Stimulated activated CD8-positive, alpha-beta memory T cell treated with anti-CD3 and anti-CD28 coated beads, Interleukin-7, amount 100 ng/mL, for 1 hour (primary cell): ENCODE results near the gene OSER1.
"Not testable (repeated sequence)": the region's sequence is repeated elsewhere in the genome, so short reads cannot be mapped to it uniquely, and the experiment has no call there.

Experiments used
- DNase-seq, 2 donors: peaks; one replicate each; pipeline ENCODE4 v3.0.0-alpha.2; 2020; ENCODE audit warnings: low read depth in 2 of 2

The OSER1 gene

GRCh38 chr20:44210406-44211176 is at the start of gene OSER1:
Gene OSER1 (minus strand): TSS chr20:44210771. CDS start chr20:44206957, 3,814 bp downstream.
- DNase-seq: peak; percentile 95 to 97

- no peak for DNase-seq
Measured at GRCh38 chr20:44258226-44258890, 47.8 kb upstream of the OSER1 start.

- DNase-seq: no peak
Measured at GRCh38 chr20:44256961-44257360, 46.4 kb upstream of the OSER1 start.

GRCh38 chr20:44255942-44256341 is 45.4 kb upstream of the OSER1 start:
- no peak for DNase-seq

- DNase-seq: no peak
Measured at GRCh38 chr20:44254073-44254472, 43.5 kb upstream of the OSER1 start.

GRCh38 chr20:44253528-44253927 is 43.0 kb upstream of the OSER1 start:
- no peak for DNase-seq

- no peak for DNase-seq
Measured at GRCh38 chr20:44251284-44251683, 40.7 kb upstream of the OSER1 start.

GRCh38 chr20:44248410-44248759 is 37.8 kb upstream of the OSER1 start:
- DNase-seq: no peak

GRCh38 chr20:44247586-44248409 is 37.2 kb upstream of the OSER1 start:
- no peak for DNase-seq

GRCh38 chr20:44247131-44247571 is 36.6 kb upstream of the OSER1 start, which contains the start of gene GDAP1L1:
Gene GDAP1L1 (plus strand): TSS chr20:44247308. CDS start chr20:44247335, 27 bp downstream.
- DNase-seq: no peak

GRCh38 chr20:44245977-44246376 is 35.4 kb upstream of the OSER1 start:
- no peak for DNase-seq

- DNase-seq: no peak
Measured at GRCh38 chr20:44241796-44242195, 31.2 kb upstream of the OSER1 start.

- DNase-seq: not testable (repeated sequence)
Measured at GRCh38 chr20:44236840-44237239, 26.3 kb upstream of the OSER1 start.

- no peak for DNase-seq
Measured at GRCh38 chr20:44235702-44236101, 25.1 kb upstream of the OSER1 start.

GRCh38 chr20:44234566-44235317 is 24.2 kb upstream of the OSER1 start:
- DNase-seq: no peak

- DNase-seq: no peak
Measured at GRCh38 chr20:44233436-44234016, 23.0 kb upstream of the OSER1 start.

- DNase-seq: not testable (repeated sequence)
Measured at GRCh38 chr20:44232469-44232856, 21.9 kb upstream of the OSER1 start.

- DNase-seq: no peak
Measured at GRCh38 chr20:44231713-44232468, 21.3 kb upstream of the OSER1 start.

GRCh38 chr20:44231193-44231592 is 20.6 kb upstream of the OSER1 start:
- no peak for DNase-seq

GRCh38 chr20:44228465-44229258 is 18.1 kb upstream of the OSER1 start:
- no peak for DNase-seq
